OCI-LY7 (cell line): ENCODE data around the gene ASXL1. TPM values are rescaled to one million over a fixed set of nuclear protein-coding genes. Genes with fewer than 3 reads are reported as not detected.

Experiments used
- BruUV-seq: library from RNA; stranded (reverse); fragments of 400-500 nt; replicated peaks from 2 replicates; lab custom pipeline; 2021; lab: Mats Ljungman, UMichigan
- CTCF ChIA-PET: fragments of 300-600 bp; sonication (Branson Sonifier 250); formaldehyde crosslinking; loops from one replicate; lab custom pipeline; 2022; ENCODE audit warnings: antibody characterized with exemption; ENCODE audit not compliant: unreplicated experiment; lab: Charles Lee
- POLR2A ChIA-PET: fragments of 300-600 bp; sonication (Branson Sonifier 250); formaldehyde crosslinking; loops from one replicate; lab custom pipeline; 2022; ENCODE audit warnings: antibody characterized with exemption; lab: Charles Lee
- DNase-seq: peaks from one replicate; pipeline ENCODE4 v3.0.0-alpha.2; 2015; ENCODE audit warnings: low spot score
- H2AFZ ChIP-seq: fragments of 200-600 bp; sonication (generic), shearing (Covaris generic); 2 replicates; pipeline ENCODE4 v1.6.1; 2014; ENCODE audit warnings: mild to moderate bottlenecking, antibody characterized with exemption, low read length, moderate library complexity
- H3K27ac ChIP-seq: fragments of 200-600 bp; sonication (generic); 2 replicates; pipeline ENCODE4 v1.5.1; 2014; ENCODE audit warnings: mixed run types, low read depth, mild to moderate bottlenecking, moderate library complexity, low read length, inconsistent platforms; ENCODE audit not compliant: poor library complexity, severe bottlenecking
- H3K36me3 ChIP-seq: fragments of 200-600 bp; sonication (generic); 2 replicates; pipeline ENCODE4 v1.6.1; 2014; ENCODE audit warnings: mild to moderate bottlenecking, antibody characterized with exemption, low read length, moderate library complexity, mixed read lengths; ENCODE audit not compliant: insufficient read depth
- H3K4me1 ChIP-seq: fragments of 200-600 bp; sonication (generic); 2 replicates; pipeline ENCODE4 v1.5.1; 2014; ENCODE audit warnings: mild to moderate bottlenecking, low read length; ENCODE audit not compliant: insufficient read depth, poor library complexity, severe bottlenecking
- H3K4me2 ChIP-seq: fragments of 200-600 bp; sonication (generic); 2 replicates; pipeline ENCODE4 v1.6.1; 2014; ENCODE audit warnings: mild to moderate bottlenecking, low read length
- H3K4me3 ChIP-seq: fragments of 200-600 bp; sonication (generic); 2 replicates; pipeline ENCODE4 v1.5.1; 2014; ENCODE audit warnings: mild to moderate bottlenecking, low read depth, low read length; ENCODE audit not compliant: poor library complexity, severe bottlenecking
- H3K79me2 ChIP-seq: fragments of 200-600 bp; sonication (generic); 2 replicates; pipeline ENCODE4 v1.6.1; 2016; ENCODE audit warnings: low read depth, mild to moderate bottlenecking, low read length, moderate library complexity, mixed read lengths; ENCODE audit not compliant: insufficient read depth
- H3K9me2 ChIP-seq: fragments of 200-600 bp; sonication (generic); 2 replicates; pipeline ENCODE4 v1.6.1; 2016; ENCODE audit warnings: mild to moderate bottlenecking, low read length, mixed read lengths; ENCODE audit not compliant: insufficient read depth
- H3K9me3 ChIP-seq: fragments of 200-600 bp; sonication (generic); 2 replicates; pipeline ENCODE4 v1.6.1; 2014; ENCODE audit warnings: mild to moderate bottlenecking, mixed run types, low read length, mixed read lengths
- H4K20me1 ChIP-seq: fragments of 200-600 bp; sonication (generic); 2 replicates; pipeline ENCODE4 v1.6.1; 2014; ENCODE audit warnings: mild to moderate bottlenecking, antibody characterized with exemption, low read length, moderate library complexity, mixed read lengths; ENCODE audit not compliant: insufficient read depth
- EZH2phosphoT487 ChIP-seq: fragments of 200-600 bp; sonication (generic); IDR thresholded peaks from 2 replicates; pipeline ENCODE4 v1.6.1; 2018; ENCODE audit warnings: low read depth, borderline replicate concordance, mild to moderate bottlenecking, mixed run types, antibody characterized with exemption, low read length, moderate library complexity, mixed read lengths
- intact Hi-C: fragments of 100-400 bp; cut with micrococcal nuclease; formaldehyde crosslinking; loops from one replicate; pipeline ENCODE4 v1.10.0; 2022; ENCODE audit not compliant: unreplicated experiment
- total RNA-seq, 2 experiments: library from RNA; depleted of rRNA in 1 of 2; stranded (reverse); fragments of >200 nt in 1 of 2; shearing (Covaris generic) in 1 of 2; gene quantifications; 2 replicates each; pipeline ENCODE4 v1.2.3, GENCODE V29; 2014 to 2022
- TF ChIP-seq, protein P1 (sequence below): fragments of 200-600 bp; sonication (generic); conservative IDR thresholded peaks from 2 replicates; pipeline ENCODE4 v1.5.1; 2014; ENCODE audit warnings: mild to moderate bottlenecking, antibody characterized with exemption, low read length, moderate library complexity, mixed read lengths

ASXL1 gene
- total RNA-seq, 2 experiments from 2014 or later, result 84.7 to 122 TPM

- no peak overlapping the region for H3K4me3 ChIP-seq
- intact Hi-C loops, result loop anchor here (10.0 kb wide), 1 partner anchor 633 kb away; no protein-coding TSS in a partner anchor
- H3K36me3 ChIP-seq, result no peaks in the 10 kb centered on the region
- H3K4me1 ChIP-seq, result peaks cover 5% of the 10 kb centered on the region
- H3K27ac ChIP-seq, result no peak overlapping the region
- H2AFZ ChIP-seq, result no peak overlapping the region
- no peak overlapping the region for H3K4me2 ChIP-seq
- BruUV-seq, result no TSS peak
- ChIA-PET CTCF (interaction anchor here (1.0 kb wide), 1 partner anchor 78 kb away, joined by 6 read pairs; no protein-coding TSS in a partner anchor), POLR2A (interaction anchor here (0.5 to 0.6 kb wide), 2 partner anchors 48 to 55 kb away, joined by 3 to 4 read pairs; no protein-coding TSS in a partner anchor)
- TF ChIP-seq EZH2phosphoT487, result no peak
- no peaks in the 10 kb centered on the region for H3K79me2 ChIP-seq
- no peaks in the 10 kb centered on the region for H4K20me1 ChIP-seq
- no peaks in the 10 kb centered on the region for H3K9me2 ChIP-seq
- DNase-seq, result no peak
- H3K9me3 ChIP-seq, result no peaks in the 10 kb centered on the region
Observed at GRCh38 chr20:32458061-32458836, 100.1 kb downstream of the ASXL1 start.

DNA sequence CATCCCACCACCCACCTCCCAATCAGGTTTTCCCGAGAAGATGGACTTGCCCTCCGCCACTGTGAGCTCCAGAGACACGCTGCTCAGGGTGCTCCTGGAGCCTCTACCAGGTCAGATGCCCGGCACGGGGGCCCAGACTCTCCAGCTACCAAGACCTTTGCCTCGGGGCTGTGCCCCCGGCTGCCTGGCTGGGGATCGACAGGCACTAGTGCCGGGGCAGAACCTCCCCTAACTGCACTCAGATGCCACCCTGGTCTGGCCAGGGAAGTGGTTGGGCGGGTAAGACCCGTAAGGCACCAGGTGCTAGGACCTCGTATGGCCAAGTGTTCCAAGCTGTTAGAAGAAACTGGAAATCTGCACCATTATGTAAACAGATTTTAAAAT is 100.7 kb downstream of the ASXL1 start:
- POLR2A ChIA-PET, result no interaction called here

DNA sequence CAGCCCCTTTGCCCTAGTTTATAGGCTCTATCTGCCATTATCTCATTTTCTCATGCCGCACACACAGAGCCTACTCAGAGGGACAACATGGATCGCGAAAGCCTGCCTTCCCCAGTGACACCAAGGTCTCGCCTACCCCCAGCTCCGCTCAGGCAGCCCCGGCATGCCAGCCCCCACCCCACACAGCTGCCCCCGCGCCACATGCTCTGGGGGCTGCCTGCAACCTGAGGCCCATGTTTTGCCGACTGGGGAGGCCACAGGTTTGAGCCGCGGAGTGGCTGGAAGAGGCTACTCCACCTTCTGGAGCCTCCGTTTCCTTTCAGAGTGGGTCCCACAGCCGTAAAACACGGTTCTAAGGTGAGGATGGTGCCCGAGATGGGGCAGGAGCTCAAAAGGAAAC is 102.1 kb downstream of the ASXL1 start:
- no TSS peak for BruUV-seq
- H3K4me2 ChIP-seq, result no peak overlapping the region
- H3K4me3 ChIP-seq, result no peak overlapping the region
- no peaks in the 10 kb centered on the region for H4K20me1 ChIP-seq
- no peaks in the 10 kb centered on the region for H3K9me2 ChIP-seq
- DNase-seq, result no peak
- intact Hi-C loops, result no loop called here
- no peak overlapping the region for H3K27ac ChIP-seq
- H3K36me3 ChIP-seq, result no peaks in the 10 kb centered on the region
- H3K4me1 ChIP-seq, result peaks cover 5% of the 10 kb centered on the region
- CTCF ChIA-PET, result no interaction called here
- POLR2A ChIA-PET, result no interaction called here
- H2AFZ ChIP-seq, result no peak overlapping the region
- TF ChIP-seq EZH2phosphoT487, result no peak
- TF ChIP-seq, protein P1, sequence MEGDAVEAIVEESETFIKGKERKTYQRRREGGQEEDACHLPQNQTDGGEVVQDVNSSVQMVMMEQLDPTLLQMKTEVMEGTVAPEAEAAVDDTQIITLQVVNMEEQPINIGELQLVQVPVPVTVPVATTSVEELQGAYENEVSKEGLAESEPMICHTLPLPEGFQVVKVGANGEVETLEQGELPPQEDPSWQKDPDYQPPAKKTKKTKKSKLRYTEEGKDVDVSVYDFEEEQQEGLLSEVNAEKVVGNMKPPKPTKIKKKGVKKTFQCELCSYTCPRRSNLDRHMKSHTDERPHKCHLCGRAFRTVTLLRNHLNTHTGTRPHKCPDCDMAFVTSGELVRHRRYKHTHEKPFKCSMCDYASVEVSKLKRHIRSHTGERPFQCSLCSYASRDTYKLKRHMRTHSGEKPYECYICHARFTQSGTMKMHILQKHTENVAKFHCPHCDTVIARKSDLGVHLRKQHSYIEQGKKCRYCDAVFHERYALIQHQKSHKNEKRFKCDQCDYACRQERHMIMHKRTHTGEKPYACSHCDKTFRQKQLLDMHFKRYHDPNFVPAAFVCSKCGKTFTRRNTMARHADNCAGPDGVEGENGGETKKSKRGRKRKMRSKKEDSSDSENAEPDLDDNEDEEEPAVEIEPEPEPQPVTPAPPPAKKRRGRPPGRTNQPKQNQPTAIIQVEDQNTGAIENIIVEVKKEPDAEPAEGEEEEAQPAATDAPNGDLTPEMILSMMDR, result no peak
- H3K79me2 ChIP-seq, result no peaks in the 10 kb centered on the region
- H3K9me3 ChIP-seq, result no peaks in the 10 kb centered on the region

More for the DNA sequence above, 100.7 kb downstream of the ASXL1 start:
- Histone ChIP-seq H3K79me2 (no peaks in the 10 kb centered on the region), H3K4me3 (no peak overlapping the region), H2AFZ (no peak overlapping the region), H3K36me3 (no peaks in the 10 kb centered on the region), H3K9me2 (no peaks in the 10 kb centered on the region), H3K27ac (no peak overlapping the region), H3K9me3 (no peaks in the 10 kb centered on the region), H3K4me1 (peaks cover 5% of the 10 kb centered on the region), H3K4me2 (no peak overlapping the region), H4K20me1 (no peaks in the 10 kb centered on the region)
- intact Hi-C loops, result loop anchor here (10.0 kb wide), 1 partner anchor 634 kb away; no protein-coding TSS in a partner anchor
- DNase-seq, result no peak
- no TSS peak for BruUV-seq
- TF ChIP-seq, protein P1, result no peak
- TF ChIP-seq EZH2phosphoT487, result no peak
- CTCF ChIA-PET, result no interaction called here
